Sigmoid colon (tissue), 4 donors: ENCODE measurements around the gene PREX1.

ENCODE experiments used
- EP300 ChIP-seq, 4 donors: sonication (generic); formaldehyde crosslinking; IDR thresholded peaks; one replicate each; pipeline ENCODE4 v1.6.1; 2017; ENCODE audit warnings: antibody characterized with exemption in 4 of 4
- POLR2AphosphoS5 ChIP-seq, 4 donors: sonication (generic); formaldehyde crosslinking; IDR thresholded peaks; one replicate each; pipeline ENCODE4 v1.6.1; 2017; ENCODE audit warnings: antibody characterized with exemption in 4 of 4
- TF ChIP-seq, protein P1 (sequence below), 4 experiments: fragments of 450-650 bp in 3 of 4; fragments of 200-600 bp in 1 of 4; IDR thresholded peaks; one replicate each; pipeline ENCODE4 v1.5.1; 2016 to 2019; ENCODE audit warnings: antibody characterized with exemption in 4 of 4, mild to moderate bottlenecking in 3 of 4, moderate library complexity in 2 of 4

GRCh38 chr20:48696671-48697070, 131.1 kb downstream of the PREX1 start:
- TF ChIP-seq, protein P1, sequence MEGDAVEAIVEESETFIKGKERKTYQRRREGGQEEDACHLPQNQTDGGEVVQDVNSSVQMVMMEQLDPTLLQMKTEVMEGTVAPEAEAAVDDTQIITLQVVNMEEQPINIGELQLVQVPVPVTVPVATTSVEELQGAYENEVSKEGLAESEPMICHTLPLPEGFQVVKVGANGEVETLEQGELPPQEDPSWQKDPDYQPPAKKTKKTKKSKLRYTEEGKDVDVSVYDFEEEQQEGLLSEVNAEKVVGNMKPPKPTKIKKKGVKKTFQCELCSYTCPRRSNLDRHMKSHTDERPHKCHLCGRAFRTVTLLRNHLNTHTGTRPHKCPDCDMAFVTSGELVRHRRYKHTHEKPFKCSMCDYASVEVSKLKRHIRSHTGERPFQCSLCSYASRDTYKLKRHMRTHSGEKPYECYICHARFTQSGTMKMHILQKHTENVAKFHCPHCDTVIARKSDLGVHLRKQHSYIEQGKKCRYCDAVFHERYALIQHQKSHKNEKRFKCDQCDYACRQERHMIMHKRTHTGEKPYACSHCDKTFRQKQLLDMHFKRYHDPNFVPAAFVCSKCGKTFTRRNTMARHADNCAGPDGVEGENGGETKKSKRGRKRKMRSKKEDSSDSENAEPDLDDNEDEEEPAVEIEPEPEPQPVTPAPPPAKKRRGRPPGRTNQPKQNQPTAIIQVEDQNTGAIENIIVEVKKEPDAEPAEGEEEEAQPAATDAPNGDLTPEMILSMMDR (IDR thresholded peaks at IDR 0.05) = no peak
- TF ChIP-seq EP300 (IDR thresholded peaks at IDR 0.05) = no peak
- no peak for TF ChIP-seq POLR2AphosphoS5 (IDR thresholded peaks at IDR 0.05)
